Left renal pelvis (tissue), 4 donors: ENCODE results near the gene OLFML2B. TPM values are rescaled to one million over a fixed set of nuclear protein-coding genes. Genes with fewer than 3 reads are reported as not detected.
"Not testable (repeated sequence)": the region's sequence is repeated elsewhere in the genome, so short reads cannot be mapped to it uniquely, and the experiment has no call there.

Experiments used
- DNase-seq, 4 donors: peaks; one replicate each; pipeline ENCODE4 v3.0.0-alpha.2; 2013; ENCODE audit warnings: low read depth in 4 of 4, low spot score in 3 of 4
- polyA plus RNA-seq, 4 donors: library from polyadenylated mRNA; unstranded; fragments of 120-200 nt; gene quantifications; one replicate each; pipeline ENCODE4 v1.2.1, GENCODE V29; 2013; ENCODE audit not compliant: insufficient read length in 4 of 4

Gene OLFML2B
- polyA plus RNA-seq, 4 donors: 11.8 to 57.8 (median 13.7) TPM

GRCh38 chr1:162036163-162036562, 12.5 kb upstream of the OLFML2B start:
- no peak for DNase-seq

- no peak for DNase-seq
Measured at GRCh38 chr1:162035241-162035640, 11.6 kb upstream of the OLFML2B start.

GRCh38 chr1:162033428-162033827, 9.8 kb upstream of the OLFML2B start:
- no peak for DNase-seq

- DNase-seq: no peak
Measured at GRCh38 chr1:162030759-162031280, 7.2 kb upstream of the OLFML2B start.

- DNase-seq: no peak
Measured at GRCh38 chr1:162029157-162029556, 5.5 kb upstream of the OLFML2B start.

GRCh38 chr1:162028726-162029125, 5.1 kb upstream of the OLFML2B start:
- no peak for DNase-seq

- DNase-seq: no peak
Measured at GRCh38 chr1:162026881-162027280, 3.2 kb upstream of the OLFML2B start.

- no peak for DNase-seq
Measured at GRCh38 chr1:162025541-162025940, 1.9 kb upstream of the OLFML2B start.

- no peak for DNase-seq
Measured at GRCh38 chr1:162023181-162023546, 505 bp downstream of the OLFML2B start.

GRCh38 chr1:162022626-162023025, 1.0 kb downstream of the OLFML2B start:
- no peak for DNase-seq

GRCh38 chr1:162021124-162021523, 2.5 kb downstream of the OLFML2B start:
- no peak for DNase-seq

GRCh38 chr1:162020150-162020549, 3.5 kb downstream of the OLFML2B start:
- DNase-seq: no peak

GRCh38 chr1:162019446-162019845, 4.2 kb downstream of the OLFML2B start:
- no peak for DNase-seq

- DNase-seq: no peak
Measured at GRCh38 chr1:162019006-162019405, 4.7 kb downstream of the OLFML2B start.

- no peak for DNase-seq
Measured at GRCh38 chr1:162018418-162018817, 5.3 kb downstream of the OLFML2B start.

- not testable (repeated sequence) for DNase-seq
Measured at GRCh38 chr1:162017791-162018190, 5.9 kb downstream of the OLFML2B start.

GRCh38 chr1:162016631-162017030, 7.0 kb downstream of the OLFML2B start:
- no peak for DNase-seq

GRCh38 chr1:162015196-162015595, 8.5 kb downstream of the OLFML2B start:
- DNase-seq: no peak

GRCh38 chr1:162014202-162014601, 9.5 kb downstream of the OLFML2B start:
- DNase-seq: no peak

- no peak for DNase-seq
Measured at GRCh38 chr1:162013289-162013688, 10.4 kb downstream of the OLFML2B start.

- DNase-seq: no peak
Measured at GRCh38 chr1:162011337-162012012, 12.2 kb downstream of the OLFML2B start.

GRCh38 chr1:162010175-162010506, 13.5 kb downstream of the OLFML2B start:
- no peak for DNase-seq
